Midbrain (tissue), 1 donor: ENCODE results near the gene CYYR1.

ENCODE experiments used
- DNase-seq: peaks from one replicate; lab custom pipeline; 2025; lab: John Stamatoyannopoulos, UW

The CYYR1 gene

GRCh38 chr21:26433386-26433785 is 139.7 kb downstream of the CYYR1 start:
- no peak for DNase-seq

- DNase-seq, result no peak
Observed at GRCh38 chr21:26432410-26432809, 140.7 kb downstream of the CYYR1 start.

- DNase-seq, result no peak
Observed at GRCh38 chr21:26425576-26425975, 147.5 kb downstream of the CYYR1 start.

GRCh38 chr21:26423511-26423910 is 149.6 kb downstream of the CYYR1 start:
- DNase-seq, result no peak

- no peak for DNase-seq
Observed at GRCh38 chr21:26422706-26423105, 150.4 kb downstream of the CYYR1 start.

GRCh38 chr21:26422138-26422537 is 150.9 kb downstream of the CYYR1 start:
- no peak for DNase-seq

GRCh38 chr21:26421724-26422123 is 151.4 kb downstream of the CYYR1 start:
- DNase-seq, result no peak
